Osteocyte (in vitro differentiated cells): Measurements from ENCODE around the gene PALS2. TPM values are rescaled to one million over a fixed set of nuclear protein-coding genes. Genes with fewer than 3 reads are reported as not detected.

Experiments used
- DNase-seq: peaks from one replicate; pipeline ENCODE4 v3.0.0; 2021; ENCODE audit warnings: mixed read lengths; ENCODE audit not compliant: unreplicated experiment; ENCODE audit errors: extremely low spot score
- H3K27ac Mint-ChIP-seq: one replicate; pipeline ENCODE4 v1.8.0; 2021; ENCODE audit warnings: mild to moderate bottlenecking, mixed read lengths; ENCODE audit not compliant: unreplicated experiment
- H3K27me3 Mint-ChIP-seq: one replicate; pipeline ENCODE4 v1.8.0; 2021; ENCODE audit warnings: mixed read lengths; ENCODE audit not compliant: unreplicated experiment
- H3K36me3 Mint-ChIP-seq: one replicate; pipeline ENCODE4 v1.8.0; 2021; ENCODE audit warnings: mixed read lengths; ENCODE audit not compliant: unreplicated experiment
- H3K4me1 Mint-ChIP-seq: one replicate; pipeline ENCODE4 v1.8.0; 2021; ENCODE audit warnings: mixed read lengths; ENCODE audit not compliant: unreplicated experiment
- H3K4me3 Mint-ChIP-seq: one replicate; pipeline ENCODE4 v1.8.0; 2021; ENCODE audit warnings: mild to moderate bottlenecking, moderate library complexity, mixed read lengths; ENCODE audit not compliant: unreplicated experiment
- H3K9me3 Mint-ChIP-seq: one replicate; pipeline ENCODE4 v1.8.0; 2021; ENCODE audit warnings: mixed read lengths; ENCODE audit not compliant: unreplicated experiment
- CTCF ChIP-seq: fragments of 200-600 bp; sonication (generic); IDR thresholded peaks from 2 replicates; pipeline ENCODE4 v1.5.0; 2021; ENCODE audit warnings: antibody characterized with exemption, mild to moderate bottlenecking, moderate library complexity
- total RNA-seq: library from RNA; stranded (reverse); gene quantifications from 2 replicates; pipeline ENCODE4 v1.2.1, GENCODE V29; 2021

Gene PALS2
- total RNA-seq, 1 donor from 2014 or later = 15.7 TPM

- Mint-ChIP-seq H3K9me3 (peaks cover 3% of the 10 kb centered on the region), H3K4me1 (peaks cover 5% of the 10 kb centered on the region), H3K27me3 (no peaks in the 10 kb centered on the region), H3K4me3 (no peak overlapping the region), H3K36me3 (no peaks in the 10 kb centered on the region), H3K27ac (no peak overlapping the region)
- TF ChIP-seq CTCF = no peak
- DNase-seq = no peak
Observed at GRCh38 chr7:24601600-24601999, 28.3 kb downstream of the PALS2 start.

- no peaks in the 10 kb centered on the region for H3K27me3 Mint-ChIP-seq
- no peak overlapping the region for H3K4me3 Mint-ChIP-seq
- H3K36me3 Mint-ChIP-seq = no peaks in the 10 kb centered on the region
- peaks cover 3% of the 10 kb centered on the region for H3K9me3 Mint-ChIP-seq
- no peak overlapping the region for H3K27ac Mint-ChIP-seq
- peaks cover 5% of the 10 kb centered on the region for H3K4me1 Mint-ChIP-seq
- TF ChIP-seq CTCF = no peak
- no peak for DNase-seq
Observed at GRCh38 chr7:24602860-24603456, 29.7 kb downstream of the PALS2 start.

GRCh38 chr7:24604630-24605029 is 31.4 kb downstream of the PALS2 start:
- no peaks in the 10 kb centered on the region for H3K27me3 Mint-ChIP-seq
- TF ChIP-seq CTCF = no peak
- H3K9me3 Mint-ChIP-seq = peaks cover 3% of the 10 kb centered on the region
- H3K27ac Mint-ChIP-seq = no peak overlapping the region
- no peaks in the 10 kb centered on the region for H3K36me3 Mint-ChIP-seq
- DNase-seq = no peak
- H3K4me3 Mint-ChIP-seq = no peak overlapping the region
- H3K4me1 Mint-ChIP-seq = peaks cover 5% of the 10 kb centered on the region

GRCh38 chr7:24608504-24608903 is 35.3 kb downstream of the PALS2 start:
- H3K4me1 Mint-ChIP-seq = peaks cover 3% of the 10 kb centered on the region
- TF ChIP-seq CTCF = no peak
- peaks cover 7% of the 10 kb centered on the region for H3K9me3 Mint-ChIP-seq
- no peak for DNase-seq
- H3K27ac Mint-ChIP-seq = no peak overlapping the region
- H3K27me3 Mint-ChIP-seq = no peaks in the 10 kb centered on the region
- H3K4me3 Mint-ChIP-seq = no peak overlapping the region
- H3K36me3 Mint-ChIP-seq = no peaks in the 10 kb centered on the region

GRCh38 chr7:24609059-24609458 is 35.8 kb downstream of the PALS2 start:
- no peak for TF ChIP-seq CTCF
- DNase-seq = no peak
- Mint-ChIP-seq H3K9me3 (peaks cover 9% of the 10 kb centered on the region), H3K27me3 (no peaks in the 10 kb centered on the region), H3K36me3 (no peaks in the 10 kb centered on the region), H3K4me3 (no peak overlapping the region), H3K27ac (no peak overlapping the region), H3K4me1 (no peaks in the 10 kb centered on the region)
